ENCODE results near the gene CRLF1.

Gene CRLF1

GRCh38 chr19:18620902-18621301, 14.3 kb upstream of the CRLF1 start:
- Histone ChIP-seq H4K20me1 (ENCODE audit: low read depth, low read length) (no peaks in the 10 kb centered on the region), H3K79me2 (ENCODE audit: insufficient read depth, low read length) (no peaks in the 10 kb centered on the region), H3K36me3 (ENCODE audit: low read length) (no peaks in the 10 kb centered on the region), H3K27ac (ENCODE audit: low read depth, low read length) (no peak overlapping the region), H3K4me3 (ENCODE audit: insufficient read depth, low read length, poor library complexity, severe bottlenecking) (no peak overlapping the region), H3K9ac (ENCODE audit: low read length) (no peak overlapping the region), H3F3A (ENCODE audit: insufficient read depth) (no peaks in the 10 kb centered on the region), H2AFZ (ENCODE audit: low read depth, low read length, severe bottlenecking) (no peak overlapping the region), H3K4me2 (ENCODE audit: low read depth, low read length, poor library complexity, severe bottlenecking) (no peak overlapping the region), H3K9me3 (ENCODE audit: insufficient read depth, low read length) (no peaks in the 10 kb centered on the region), H3K9me2 (replicated peaks; ENCODE audit: insufficient read depth, low read length) (no peaks in the 10 kb centered on the region), H3K27me3 (ENCODE audit: low read length) (no peaks in the 10 kb centered on the region)
- TF ChIP-seq EZH2phosphoT487 (conservative IDR thresholded peaks at IDR 0.05; ENCODE audit: low read length) (no peak), CTCF (IDR thresholded peaks at IDR 0.05; ENCODE audit: insufficient read depth, low read length, poor library complexity, severe bottlenecking) (no peak)

GRCh38 chr19:18620311-18620710, 13.7 kb upstream of the CRLF1 start:
- Histone ChIP-seq H2AFZ (ENCODE audit: low read depth, low read length, severe bottlenecking) (no peak overlapping the region), H3K9me3 (ENCODE audit: insufficient read depth, low read length) (no peaks in the 10 kb centered on the region), H3F3A (ENCODE audit: insufficient read depth) (no peaks in the 10 kb centered on the region), H3K36me3 (ENCODE audit: low read length) (no peaks in the 10 kb centered on the region), H3K9ac (ENCODE audit: low read length) (no peak overlapping the region), H3K27me3 (ENCODE audit: low read length) (no peaks in the 10 kb centered on the region), H3K9me2 (replicated peaks; ENCODE audit: insufficient read depth, low read length) (no peaks in the 10 kb centered on the region), H3K4me2 (ENCODE audit: low read depth, low read length, poor library complexity, severe bottlenecking) (no peak overlapping the region), H3K4me3 (ENCODE audit: insufficient read depth, low read length, poor library complexity, severe bottlenecking) (no peak overlapping the region), H3K27ac (ENCODE audit: low read depth, low read length) (no peak overlapping the region), H4K20me1 (ENCODE audit: low read depth, low read length) (no peaks in the 10 kb centered on the region), H3K79me2 (ENCODE audit: insufficient read depth, low read length) (no peaks in the 10 kb centered on the region)
- TF ChIP-seq CTCF (IDR thresholded peaks at IDR 0.05; ENCODE audit: insufficient read depth, low read length, poor library complexity, severe bottlenecking): no peak
- no peak for TF ChIP-seq EZH2phosphoT487 (conservative IDR thresholded peaks at IDR 0.05; ENCODE audit: low read length)

GRCh38 chr19:18618236-18618635, 11.6 kb upstream of the CRLF1 start:
- Histone ChIP-seq H4K20me1 (ENCODE audit: low read depth, low read length) (no peaks in the 10 kb centered on the region), H3K9me3 (ENCODE audit: insufficient read depth, low read length) (no peaks in the 10 kb centered on the region), H3K4me3 (ENCODE audit: insufficient read depth, low read length, poor library complexity, severe bottlenecking) (no peak overlapping the region), H3K9me2 (replicated peaks; ENCODE audit: insufficient read depth, low read length) (no peaks in the 10 kb centered on the region), H3K27ac (ENCODE audit: low read depth, low read length) (no peak overlapping the region), H3K9ac (ENCODE audit: low read length) (no peak overlapping the region), H3F3A (ENCODE audit: insufficient read depth) (no peaks in the 10 kb centered on the region), H2AFZ (ENCODE audit: low read depth, low read length, severe bottlenecking) (no peak overlapping the region), H3K27me3 (ENCODE audit: low read length) (no peaks in the 10 kb centered on the region), H3K4me2 (ENCODE audit: low read depth, low read length, poor library complexity, severe bottlenecking) (no peak overlapping the region), H3K36me3 (ENCODE audit: low read length) (no peaks in the 10 kb centered on the region), H3K79me2 (ENCODE audit: insufficient read depth, low read length) (no peaks in the 10 kb centered on the region)
- TF ChIP-seq EZH2phosphoT487 (conservative IDR thresholded peaks at IDR 0.05; ENCODE audit: low read length): no peak
- TF ChIP-seq CTCF (IDR thresholded peaks at IDR 0.05; ENCODE audit: insufficient read depth, low read length, poor library complexity, severe bottlenecking): no peak
